22Rv1 (cell line): ENCODE data around the gene KCNQ5.

Source experiments
- H3K27ac ChIP-seq: fragments of 450-650 bp; 2 replicates; pipeline ENCODE4 v1.5.1; 2017
- CTCF ChIP-seq: fragments of 450-650 bp; IDR thresholded peaks from 2 replicates; pipeline ENCODE4 v1.5.1; 2017; ENCODE audit warnings: mild to moderate bottlenecking
- ZFX ChIP-seq: fragments of 450-650 bp; IDR thresholded peaks from 2 replicates; pipeline ENCODE4 v1.6.1; 2017; ENCODE audit warnings: antibody characterized with exemption, borderline replicate concordance

Gene KCNQ5

GRCh38 chr6:72676995-72677394 lies 55.1 kb downstream of the KCNQ5 start:
- no peak overlapping the region for H3K27ac ChIP-seq
- TF ChIP-seq CTCF = no peak

GRCh38 chr6:72677740-72678139 lies 55.9 kb downstream of the KCNQ5 start:
- TF ChIP-seq ZFX = no peak
- TF ChIP-seq CTCF = no peak
- H3K27ac ChIP-seq = no peak overlapping the region

GRCh38 chr6:72683797-72684196 lies 61.9 kb downstream of the KCNQ5 start:
- H3K27ac ChIP-seq = no peak overlapping the region
- TF ChIP-seq CTCF (no peak), ZFX (no peak)

GRCh38 chr6:72689107-72689954 lies 67.5 kb downstream of the KCNQ5 start:
- no peak overlapping the region for H3K27ac ChIP-seq
- no peak for TF ChIP-seq ZFX
- no peak for TF ChIP-seq CTCF

- TF ChIP-seq ZFX (no peak), CTCF (no peak)
- H3K27ac ChIP-seq = no peak overlapping the region
Observed at GRCh38 chr6:72691249-72691648, 69.4 kb downstream of the KCNQ5 start.

- TF ChIP-seq CTCF (no peak), ZFX (no peak)
- no peak overlapping the region for H3K27ac ChIP-seq
Observed at GRCh38 chr6:72696055-72696454, 74.2 kb downstream of the KCNQ5 start.

GRCh38 chr6:72699159-72699558 lies 77.3 kb downstream of the KCNQ5 start:
- no peak for TF ChIP-seq ZFX
- no peak for TF ChIP-seq CTCF
- H3K27ac ChIP-seq = no peak overlapping the region
